Nucleus accumbens (tissue), 56 donors: ENCODE results near the gene SLC8A2.
A peak's percentile ranks its signal among the peaks of the same experiment; 100 is the strongest.

Experiments
- DNase-seq, 56 donors: peaks; one replicate each; lab custom pipeline; 2025; lab: John Stamatoyannopoulos, UW

Gene SLC8A2

GRCh38 chr19:47503826-47504150 lies 32.1 kb upstream of the SLC8A2 start:
- DNase-seq, result no peak

GRCh38 chr19:47503130-47503825 lies 31.6 kb upstream of the SLC8A2 start:
- DNase-seq, result no peak

GRCh38 chr19:47499863-47500830 lies 28.5 kb upstream of the SLC8A2 start:
- peak in 23 of 56 donors; percentile 8 to 70 (median 26) for DNase-seq

GRCh38 chr19:47499371-47499770 lies 27.7 kb upstream of the SLC8A2 start:
- DNase-seq, result peak in 1 of 56 donors; percentile 14

GRCh38 chr19:47498561-47498960 lies 26.9 kb upstream of the SLC8A2 start:
- no peak for DNase-seq

- no peak for DNase-seq
These were observed 26.3 kb upstream of the SLC8A2 start for GRCh38 chr19:47497821-47498520.

- DNase-seq, result peak in 16 of 56 donors; percentile 2 to 50 (median 19)
These were observed 25.5 kb upstream of the SLC8A2 start for GRCh38 chr19:47497050-47497766.

- peak in 36 of 56 donors; percentile 16 to 87 (median 55) for DNase-seq
These were observed 24.0 kb upstream of the SLC8A2 start for GRCh38 chr19:47495478-47496372.

GRCh38 chr19:47494729-47495128 lies 23.0 kb upstream of the SLC8A2 start:
- DNase-seq, result no peak

GRCh38 chr19:47494211-47494547 lies 22.5 kb upstream of the SLC8A2 start:
- no peak for DNase-seq

GRCh38 chr19:47493378-47494210 lies 21.9 kb upstream of the SLC8A2 start:
- DNase-seq, result no peak

GRCh38 chr19:47492571-47493377 lies 21.1 kb upstream of the SLC8A2 start:
- peak in 20 of 56 donors; percentile 4 to 67 (median 40) for DNase-seq

GRCh38 chr19:47492137-47492533 lies 20.4 kb upstream of the SLC8A2 start:
- DNase-seq, result peak in 3 of 56 donors; percentile 20 to 58 (median 24)

- no peak for DNase-seq
These were observed 19.9 kb upstream of the SLC8A2 start for GRCh38 chr19:47491358-47492136.

- DNase-seq, result peak in 1 of 56 donors; percentile 15
These were observed 19.2 kb upstream of the SLC8A2 start for GRCh38 chr19:47490847-47491246.

- DNase-seq, result no peak
These were observed 18.3 kb upstream of the SLC8A2 start for GRCh38 chr19:47490031-47490430.
